GM21528 (cell line): Measurements from ENCODE around the gene MOB2.
"Not testable (repeated sequence)": the region's sequence is repeated elsewhere in the genome, so short reads cannot be mapped to it uniquely, and the experiment has no call there.

ENCODE experiments used
- ATAC-seq: cut with Tn5 transposase; IDR thresholded peaks from one replicate; pipeline ENCODE4 v1.9.1; 2021; ENCODE audit warnings: mild to moderate bottlenecking, moderate library complexity; ENCODE audit not compliant: unreplicated experiment, low FRiP score

The MOB2 gene

GRCh38 chr11:1519028-1520010 is 32.7 kb upstream of the MOB2 start:
- no peak for ATAC-seq

GRCh38 chr11:1518301-1518700 is 31.7 kb upstream of the MOB2 start:
- no peak for ATAC-seq

GRCh38 chr11:1517117-1518005 is 30.8 kb upstream of the MOB2 start:
- ATAC-seq = no peak

GRCh38 chr11:1516273-1517067 is 29.9 kb upstream of the MOB2 start:
- ATAC-seq = no peak

- no peak for ATAC-seq
Observed at GRCh38 chr11:1515082-1516060, 28.8 kb upstream of the MOB2 start.

GRCh38 chr11:1514336-1515061 is 27.9 kb upstream of the MOB2 start:
- ATAC-seq = no peak

GRCh38 chr11:1513326-1514296 is 27.0 kb upstream of the MOB2 start:
- no peak for ATAC-seq

- not testable (repeated sequence) for ATAC-seq
Observed at GRCh38 chr11:1512531-1513258, 26.1 kb upstream of the MOB2 start.

GRCh38 chr11:1511937-1512496 is 25.4 kb upstream of the MOB2 start:
- ATAC-seq = no peak

- no peak for ATAC-seq
Observed at GRCh38 chr11:1510928-1511327, 24.3 kb upstream of the MOB2 start.

GRCh38 chr11:1510351-1510750 is 23.8 kb upstream of the MOB2 start:
- not testable (repeated sequence) for ATAC-seq

- ATAC-seq = no peak
Observed at GRCh38 chr11:1509626-1510255, 23.2 kb upstream of the MOB2 start.

GRCh38 chr11:1508986-1509385 is 22.4 kb upstream of the MOB2 start:
- ATAC-seq = no peak

GRCh38 chr11:1508491-1508891 is 21.9 kb upstream of the MOB2 start:
- no peak for ATAC-seq

- ATAC-seq = no peak
Observed at GRCh38 chr11:1507381-1508140, 21.0 kb upstream of the MOB2 start.
